ENCODE data around the gene CABS1. TPM values are rescaled to one million over a fixed set of nuclear protein-coding genes. Genes with fewer than 3 reads are reported as not detected.

The CABS1 gene
- total RNA-seq, 1 donor from 2014 or later = not detected

DNA sequence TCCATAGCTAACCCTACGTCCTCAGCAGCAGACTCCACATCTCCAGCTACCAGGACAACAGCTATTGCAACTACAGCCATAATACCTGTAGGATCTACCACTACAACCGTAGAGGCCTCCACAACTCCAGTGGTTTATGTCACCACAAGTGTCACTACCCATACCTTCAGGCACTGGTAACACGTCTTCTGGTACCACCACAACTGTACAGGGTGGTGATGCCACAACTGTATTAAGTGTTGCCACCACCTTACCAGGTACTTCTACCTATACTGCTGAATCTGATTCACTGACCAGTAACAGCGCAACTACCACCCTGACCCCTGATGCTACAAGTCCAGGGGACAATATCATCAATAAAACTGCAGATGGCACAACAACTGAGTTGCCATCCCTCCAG lies 34.6 kb upstream of the CABS1 start:
- Mint-ChIP-seq H3K36me3 (ENCODE audit: low read depth) (no peaks in the 10 kb centered on the region), H3K9me3 (no peaks in the 10 kb centered on the region), H3K27ac (ENCODE audit: unreplicated experiment) (no peak overlapping the region), H3K4me1 (no peaks in the 10 kb centered on the region), H3K4me3 (no peak overlapping the region), H3K27me3 (ENCODE audit: low read depth) (peaks cover 11% of the 10 kb centered on the region)
- DNase-seq (ENCODE audit: low read depth, low spot score) = no peak
- TF ChIP-seq, protein P1, sequence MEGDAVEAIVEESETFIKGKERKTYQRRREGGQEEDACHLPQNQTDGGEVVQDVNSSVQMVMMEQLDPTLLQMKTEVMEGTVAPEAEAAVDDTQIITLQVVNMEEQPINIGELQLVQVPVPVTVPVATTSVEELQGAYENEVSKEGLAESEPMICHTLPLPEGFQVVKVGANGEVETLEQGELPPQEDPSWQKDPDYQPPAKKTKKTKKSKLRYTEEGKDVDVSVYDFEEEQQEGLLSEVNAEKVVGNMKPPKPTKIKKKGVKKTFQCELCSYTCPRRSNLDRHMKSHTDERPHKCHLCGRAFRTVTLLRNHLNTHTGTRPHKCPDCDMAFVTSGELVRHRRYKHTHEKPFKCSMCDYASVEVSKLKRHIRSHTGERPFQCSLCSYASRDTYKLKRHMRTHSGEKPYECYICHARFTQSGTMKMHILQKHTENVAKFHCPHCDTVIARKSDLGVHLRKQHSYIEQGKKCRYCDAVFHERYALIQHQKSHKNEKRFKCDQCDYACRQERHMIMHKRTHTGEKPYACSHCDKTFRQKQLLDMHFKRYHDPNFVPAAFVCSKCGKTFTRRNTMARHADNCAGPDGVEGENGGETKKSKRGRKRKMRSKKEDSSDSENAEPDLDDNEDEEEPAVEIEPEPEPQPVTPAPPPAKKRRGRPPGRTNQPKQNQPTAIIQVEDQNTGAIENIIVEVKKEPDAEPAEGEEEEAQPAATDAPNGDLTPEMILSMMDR (conservative IDR thresholded peaks at IDR 0.05) = no peak

DNA sequence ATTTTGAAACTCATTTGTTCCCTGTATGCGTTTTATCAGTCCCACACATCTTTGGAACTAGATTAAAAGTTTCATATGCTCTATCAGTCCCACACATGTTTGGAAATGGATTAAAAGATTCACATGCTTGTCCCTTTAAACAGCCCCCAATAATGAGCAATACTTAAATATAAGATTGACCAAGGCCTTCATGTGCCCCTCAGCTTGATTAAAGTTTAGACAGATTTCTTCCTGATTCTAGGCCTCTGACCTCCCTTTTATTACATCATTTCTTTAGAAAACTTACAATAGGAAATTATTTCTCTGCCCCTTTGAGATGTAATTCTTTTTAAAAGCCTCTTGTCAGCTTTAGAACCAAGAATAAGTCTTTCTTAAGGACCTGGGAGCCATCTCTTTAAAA lies 31.7 kb upstream of the CABS1 start:
- Mint-ChIP-seq H3K9me3 (no peaks in the 10 kb centered on the region), H3K36me3 (ENCODE audit: low read depth) (no peaks in the 10 kb centered on the region), H3K4me3 (no peak overlapping the region), H3K27me3 (ENCODE audit: low read depth) (peaks cover 5% of the 10 kb centered on the region), H3K27ac (ENCODE audit: unreplicated experiment) (no peak overlapping the region), H3K4me1 (no peaks in the 10 kb centered on the region)
- DNase-seq (ENCODE audit: low read depth, low spot score) = no peak
- TF ChIP-seq, protein P1 (conservative IDR thresholded peaks at IDR 0.05) = no peak

DNA sequence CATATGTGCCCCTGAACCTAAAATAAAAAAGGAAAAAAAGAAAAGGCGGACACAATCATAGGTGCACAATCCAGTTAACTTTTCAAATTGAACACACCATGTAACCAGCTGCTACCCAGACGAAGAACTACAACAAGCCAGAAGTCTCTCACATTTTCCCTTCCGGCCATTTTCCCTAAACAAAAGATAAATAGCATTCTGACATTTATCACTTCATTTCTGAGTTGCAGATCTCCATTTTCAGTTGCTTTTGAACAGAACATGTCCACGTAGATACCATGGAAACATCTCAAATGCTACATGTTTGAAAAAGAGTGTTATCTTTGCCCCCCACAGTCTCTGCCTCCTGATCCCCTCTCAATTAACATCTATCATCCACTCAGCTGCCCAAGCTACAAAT lies 29.2 kb upstream of the CABS1 start:
- TF ChIP-seq, protein P1 (conservative IDR thresholded peaks at IDR 0.05) = no peak
- Mint-ChIP-seq H3K27ac (ENCODE audit: unreplicated experiment) (no peak overlapping the region), H3K9me3 (no peaks in the 10 kb centered on the region), H3K4me3 (no peak overlapping the region), H3K36me3 (ENCODE audit: low read depth) (no peaks in the 10 kb centered on the region), H3K27me3 (ENCODE audit: low read depth) (no peaks in the 10 kb centered on the region), H3K4me1 (no peaks in the 10 kb centered on the region)
- no peak for DNase-seq (ENCODE audit: low read depth, low spot score)

DNA sequence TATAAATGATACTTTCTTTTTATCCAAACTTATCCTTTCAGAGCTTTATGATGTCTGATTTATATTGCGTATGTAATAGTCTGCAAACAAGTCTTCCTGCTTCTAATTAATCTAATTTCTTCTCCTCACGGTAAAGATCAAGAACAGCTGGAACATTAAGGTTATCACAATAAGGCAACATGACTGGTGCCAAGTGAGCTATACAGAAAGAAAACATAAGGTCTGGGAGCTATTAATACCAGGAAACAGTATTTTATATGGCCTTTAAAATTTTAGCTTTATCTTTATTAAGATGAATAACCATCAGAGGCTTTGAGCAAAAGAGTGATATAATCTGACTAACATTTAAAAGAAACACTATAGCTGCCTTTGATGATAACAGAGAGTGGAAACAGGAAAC lies 28.7 kb upstream of the CABS1 start:
- H3K36me3 Mint-ChIP-seq (ENCODE audit: low read depth) = no peaks in the 10 kb centered on the region
- no peaks in the 10 kb centered on the region for H3K4me1 Mint-ChIP-seq
- H3K4me3 Mint-ChIP-seq = no peak overlapping the region
- TF ChIP-seq, protein P1 (conservative IDR thresholded peaks at IDR 0.05) = no peak
- no peak for DNase-seq (ENCODE audit: low read depth, low spot score)
- H3K27me3 Mint-ChIP-seq (ENCODE audit: low read depth) = peaks cover 3% of the 10 kb centered on the region
- no peaks in the 10 kb centered on the region for H3K9me3 Mint-ChIP-seq
- no peak overlapping the region for H3K27ac Mint-ChIP-seq (ENCODE audit: unreplicated experiment)

DNA sequence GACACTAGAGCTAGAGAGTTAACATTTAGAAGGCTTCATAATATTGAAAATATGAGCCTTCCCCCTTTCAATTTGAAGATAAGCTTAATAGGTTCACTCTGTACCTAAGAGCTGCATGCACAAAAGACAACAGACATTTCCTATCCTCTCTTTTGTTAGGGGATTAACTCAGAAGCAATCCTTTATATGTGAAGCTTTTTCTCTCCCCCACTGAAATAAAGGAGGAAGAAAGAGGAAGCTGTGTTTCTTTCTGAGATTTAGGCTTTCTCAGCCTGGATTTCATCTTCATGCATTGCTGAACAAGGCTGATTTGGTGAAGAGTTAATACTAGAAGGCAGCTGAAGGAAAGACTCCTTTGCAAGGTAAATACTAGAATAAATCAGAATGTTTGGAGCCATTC lies 21.0 kb upstream of the CABS1 start:
- H3K27me3 Mint-ChIP-seq (ENCODE audit: low read depth) = peaks cover 26% of the 10 kb centered on the region
- H3K36me3 Mint-ChIP-seq (ENCODE audit: low read depth) = no peaks in the 10 kb centered on the region
- no peaks in the 10 kb centered on the region for H3K9me3 Mint-ChIP-seq
- no peak overlapping the region for H3K27ac Mint-ChIP-seq (ENCODE audit: unreplicated experiment)
- no peaks in the 10 kb centered on the region for H3K4me1 Mint-ChIP-seq
- H3K4me3 Mint-ChIP-seq = no peak overlapping the region
- TF ChIP-seq, protein P1 (conservative IDR thresholded peaks at IDR 0.05) = no peak
- no peak for DNase-seq (ENCODE audit: low read depth, low spot score)

DNA sequence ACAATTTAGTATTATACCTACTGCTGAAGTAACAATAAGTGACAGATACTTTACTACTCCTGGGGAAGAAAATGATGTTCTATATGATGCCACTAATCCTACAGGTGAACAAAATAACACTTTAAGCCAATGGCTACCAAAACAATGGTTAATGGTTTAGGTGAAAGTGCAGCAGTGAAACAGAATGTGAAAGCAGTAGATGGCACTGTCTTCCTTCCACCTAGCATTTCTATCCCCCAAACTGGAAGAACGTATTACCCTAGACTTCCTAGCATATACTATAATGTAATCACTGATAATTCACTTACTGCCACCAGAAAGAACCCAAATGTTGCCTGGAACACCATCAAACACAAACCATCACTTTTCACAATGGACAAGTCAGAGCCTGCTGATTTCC lies 18.9 kb upstream of the CABS1 start:
- H3K27ac Mint-ChIP-seq (ENCODE audit: unreplicated experiment) = no peak overlapping the region
- peaks cover 28% of the 10 kb centered on the region for H3K27me3 Mint-ChIP-seq (ENCODE audit: low read depth)
- H3K36me3 Mint-ChIP-seq (ENCODE audit: low read depth) = no peaks in the 10 kb centered on the region
- TF ChIP-seq, protein P1 (conservative IDR thresholded peaks at IDR 0.05) = no peak
- no peaks in the 10 kb centered on the region for H3K9me3 Mint-ChIP-seq
- no peak overlapping the region for H3K4me3 Mint-ChIP-seq
- no peak for DNase-seq (ENCODE audit: low read depth, low spot score)
- H3K4me1 Mint-ChIP-seq = no peaks in the 10 kb centered on the region

All from neural crest cell (in vitro differentiated cells).